Breast epithelium (tissue), 3 donors: ENCODE data around the gene GRIK4.

Experiments
- POLR2A ChIP-seq: fragments of 450-650 bp; IDR thresholded peaks from one replicate; pipeline ENCODE4 v1.6.1; 2016; ENCODE audit warnings: antibody characterized with exemption, mild to moderate bottlenecking, moderate library complexity
- TF ChIP-seq, protein P1 (sequence below), 3 donors: fragments of 450-650 bp; IDR thresholded peaks; one replicate each; pipeline ENCODE4 v1.5.1; 2016 to 2017; ENCODE audit warnings: antibody characterized with exemption in 3 of 3, mild to moderate bottlenecking in 3 of 3, moderate library complexity in 3 of 3

DNA sequence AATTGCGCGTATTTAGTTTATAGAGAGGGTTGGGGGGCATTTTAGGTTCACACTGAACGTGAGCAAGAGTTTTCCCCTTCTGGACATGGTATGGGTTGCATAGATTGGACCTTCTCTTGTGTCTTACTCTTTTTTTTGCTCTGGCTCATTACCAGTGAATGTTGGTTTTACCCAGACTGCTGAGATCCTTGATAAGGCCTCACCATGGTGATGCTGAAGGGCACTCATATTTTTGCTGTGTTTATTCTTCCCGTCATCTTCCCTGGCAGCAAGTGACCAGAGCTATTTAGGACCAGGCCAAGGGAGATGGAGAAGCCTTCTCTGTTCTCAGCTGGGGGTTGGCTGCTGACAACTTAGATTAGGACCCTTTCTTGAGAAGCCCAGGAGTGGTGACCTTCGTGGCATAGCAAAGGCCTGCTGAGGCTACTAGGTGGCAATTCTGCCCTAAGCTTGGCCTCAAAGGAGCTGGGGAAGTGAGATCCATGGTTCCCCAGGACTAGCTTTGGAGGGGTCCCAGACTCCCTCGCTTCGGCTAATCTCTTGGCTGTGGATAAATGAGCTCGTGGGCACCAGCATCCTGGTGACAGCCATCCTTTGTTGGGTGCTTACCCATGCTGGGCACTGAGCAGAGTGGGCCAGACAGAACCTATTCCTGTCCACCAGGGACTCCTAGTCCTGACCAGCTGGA, 47.3 kb downstream of the GRIK4 start:
- TF ChIP-seq, protein P1, sequence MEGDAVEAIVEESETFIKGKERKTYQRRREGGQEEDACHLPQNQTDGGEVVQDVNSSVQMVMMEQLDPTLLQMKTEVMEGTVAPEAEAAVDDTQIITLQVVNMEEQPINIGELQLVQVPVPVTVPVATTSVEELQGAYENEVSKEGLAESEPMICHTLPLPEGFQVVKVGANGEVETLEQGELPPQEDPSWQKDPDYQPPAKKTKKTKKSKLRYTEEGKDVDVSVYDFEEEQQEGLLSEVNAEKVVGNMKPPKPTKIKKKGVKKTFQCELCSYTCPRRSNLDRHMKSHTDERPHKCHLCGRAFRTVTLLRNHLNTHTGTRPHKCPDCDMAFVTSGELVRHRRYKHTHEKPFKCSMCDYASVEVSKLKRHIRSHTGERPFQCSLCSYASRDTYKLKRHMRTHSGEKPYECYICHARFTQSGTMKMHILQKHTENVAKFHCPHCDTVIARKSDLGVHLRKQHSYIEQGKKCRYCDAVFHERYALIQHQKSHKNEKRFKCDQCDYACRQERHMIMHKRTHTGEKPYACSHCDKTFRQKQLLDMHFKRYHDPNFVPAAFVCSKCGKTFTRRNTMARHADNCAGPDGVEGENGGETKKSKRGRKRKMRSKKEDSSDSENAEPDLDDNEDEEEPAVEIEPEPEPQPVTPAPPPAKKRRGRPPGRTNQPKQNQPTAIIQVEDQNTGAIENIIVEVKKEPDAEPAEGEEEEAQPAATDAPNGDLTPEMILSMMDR (IDR thresholded peaks at IDR 0.05), result no peak
- no peak for TF ChIP-seq POLR2A
